Tibial artery (tissue), 4 donors: ENCODE measurements around the gene PPP1R27.

Source experiments
- DNase-seq, 2 donors: peaks; one replicate each; pipeline ENCODE4 v3.0.0-alpha.2; 2019
- H3K27ac ChIP-seq, 2 donors: fragments of 200-600 bp; sonication (generic) in 1 of 2; 1 replicate in 1 of 2; 2 replicates in 1 of 2; pipeline ENCODE4 v1.5.1; 2018 to 2019; ENCODE audit warnings: mild to moderate bottlenecking in 1 of 2
- H3K27me3 ChIP-seq, 2 donors: fragments of 200-600 bp; sonication (generic) in 1 of 2; one replicate each; pipeline versions ENCODE4 v1.5.1 to v1.6.0; 2016 to 2019
- H3K36me3 ChIP-seq, 3 donors: fragments of 200-600 bp; sonication (generic) in 2 of 3; one replicate each; pipeline ENCODE4 v1.5.1; 2016 to 2019; ENCODE audit warnings: mild to moderate bottlenecking in 2 of 3
- H3K4me1 ChIP-seq, 4 donors: fragments of 200-600 bp; sonication (generic) in 2 of 4; 1 replicate in 3 of 4; 2 replicates in 1 of 4; pipeline ENCODE4 v1.5.1; 2016 to 2019
- H3K4me3 ChIP-seq, 2 donors: fragments of 200-600 bp; sonication (generic) in 1 of 2; 1 replicate in 1 of 2; 2 replicates in 1 of 2; pipeline ENCODE4 v1.5.1; 2018 to 2019; ENCODE audit warnings: mild to moderate bottlenecking in 2 of 2
- H3K9me3 ChIP-seq, 3 donors: fragments of 200-600 bp; sonication (generic) in 1 of 3; one replicate each; pipeline ENCODE4 v1.5.1; 2016 to 2019
- intact Hi-C: fragments of 100-400 bp; cut with DNase I; formaldehyde crosslinking; loops from one replicate; pipeline ENCODE4 v1.15.0; 2023; ENCODE audit warnings: low total_unique reads
- TF ChIP-seq, protein P1 (sequence below), 2 experiments: fragments of 200-600 bp in 1 of 2; fragments of 450-650 bp in 1 of 2; IDR thresholded peaks; one replicate each; pipeline ENCODE4 v1.5.1; 2017 to 2019; ENCODE audit warnings: antibody characterized with exemption in 2 of 2, mild to moderate bottlenecking in 1 of 2, moderate library complexity in 1 of 2

The PPP1R27 gene

GRCh38 chr17:81865733-81866439, 31.0 kb upstream of the PPP1R27 start:
- H3K4me3 ChIP-seq = no peak overlapping the region

DNA sequence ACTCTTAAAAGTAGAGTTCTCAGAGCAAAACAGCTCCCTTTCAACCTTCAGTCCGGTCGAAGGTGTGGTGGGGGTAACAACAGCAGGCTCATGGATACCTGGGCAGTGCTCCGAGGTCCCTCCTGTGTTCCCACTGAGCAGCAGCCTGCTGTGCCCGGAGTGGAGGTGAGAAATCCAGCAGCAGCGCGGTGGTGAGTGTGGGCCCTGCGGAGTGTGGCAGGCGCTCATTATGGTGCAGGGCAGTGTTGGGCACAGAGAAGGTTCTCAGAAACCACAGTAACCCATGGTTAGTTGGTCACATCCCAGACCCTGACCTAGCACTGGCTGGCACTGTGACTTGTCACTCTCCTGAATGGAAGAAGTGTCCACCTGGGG, 30.5 kb upstream of the PPP1R27 start:
- Histone ChIP-seq H3K4me3 (no peak overlapping the region), H3K4me1 (peaks cover 0 to 65% (median 40%) of the 10 kb centered on the region in 4 donors), H3K27ac (no peak overlapping the region), H3K27me3 (no peaks in the 10 kb centered on the region), H3K36me3 (peaks cover 7 to 62% (median 22%) of the 10 kb centered on the region in 3 donors), H3K9me3 (no peaks in the 10 kb centered on the region)
- TF ChIP-seq, protein P1, sequence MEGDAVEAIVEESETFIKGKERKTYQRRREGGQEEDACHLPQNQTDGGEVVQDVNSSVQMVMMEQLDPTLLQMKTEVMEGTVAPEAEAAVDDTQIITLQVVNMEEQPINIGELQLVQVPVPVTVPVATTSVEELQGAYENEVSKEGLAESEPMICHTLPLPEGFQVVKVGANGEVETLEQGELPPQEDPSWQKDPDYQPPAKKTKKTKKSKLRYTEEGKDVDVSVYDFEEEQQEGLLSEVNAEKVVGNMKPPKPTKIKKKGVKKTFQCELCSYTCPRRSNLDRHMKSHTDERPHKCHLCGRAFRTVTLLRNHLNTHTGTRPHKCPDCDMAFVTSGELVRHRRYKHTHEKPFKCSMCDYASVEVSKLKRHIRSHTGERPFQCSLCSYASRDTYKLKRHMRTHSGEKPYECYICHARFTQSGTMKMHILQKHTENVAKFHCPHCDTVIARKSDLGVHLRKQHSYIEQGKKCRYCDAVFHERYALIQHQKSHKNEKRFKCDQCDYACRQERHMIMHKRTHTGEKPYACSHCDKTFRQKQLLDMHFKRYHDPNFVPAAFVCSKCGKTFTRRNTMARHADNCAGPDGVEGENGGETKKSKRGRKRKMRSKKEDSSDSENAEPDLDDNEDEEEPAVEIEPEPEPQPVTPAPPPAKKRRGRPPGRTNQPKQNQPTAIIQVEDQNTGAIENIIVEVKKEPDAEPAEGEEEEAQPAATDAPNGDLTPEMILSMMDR (IDR thresholded peaks at IDR 0.05) = no peak
- DNase-seq = no peak
- intact Hi-C loops = no loop called here

More at GRCh38 chr17:81865733-81866439, 31.0 kb upstream of the PPP1R27 start:
- Histone ChIP-seq H3K4me1 (peaks cover 0 to 67% (median 40%) of the 10 kb centered on the region in 4 donors), H3K27ac (no peak overlapping the region), H3K9me3 (no peaks in the 10 kb centered on the region), H3K27me3 (no peaks in the 10 kb centered on the region), H3K36me3 (peaks cover 7 to 62% (median 22%) of the 10 kb centered on the region in 3 donors)
- TF ChIP-seq, protein P1 (IDR thresholded peaks at IDR 0.05) = no peak
- intact Hi-C loops = no loop called here
- no peak for DNase-seq

- Histone ChIP-seq H3K36me3 (peaks cover 7 to 56% (median 16%) of the 10 kb centered on the region in 3 donors), H3K9me3 (no peaks in the 10 kb centered on the region), H3K27ac (no peak overlapping the region), H3K4me3 (no peak overlapping the region), H3K4me1 (peaks cover 0 to 60% (median 34%) of the 10 kb centered on the region in 4 donors), H3K27me3 (no peaks in the 10 kb centered on the region)
- intact Hi-C loops = no loop called here
- DNase-seq = no peak
- TF ChIP-seq, protein P1 (IDR thresholded peaks at IDR 0.05) = no peak
Measured at GRCh38 chr17:81863833-81864768, 29.3 kb upstream of the PPP1R27 start.

GRCh38 chr17:81863123-81863675, 28.3 kb upstream of the PPP1R27 start:
- no peak for DNase-seq
- intact Hi-C loops = no loop called here
- H3K4me3 ChIP-seq = no peak overlapping the region
- TF ChIP-seq, protein P1 (IDR thresholded peaks at IDR 0.05) = no peak
- H3K27me3 ChIP-seq = no peaks in the 10 kb centered on the region
- no peaks in the 10 kb centered on the region for H3K9me3 ChIP-seq
- H3K4me1 ChIP-seq = peaks cover 0 to 60% (median 34%) of the 10 kb centered on the region in 4 donors
- peaks cover 2 to 56% (median 15%) of the 10 kb centered on the region in 3 donors for H3K36me3 ChIP-seq
- H3K27ac ChIP-seq = peak overlapping the region in 1 of 2 donors; percentile 14

GRCh38 chr17:81860756-81861568, 26.1 kb upstream of the PPP1R27 start:
- Histone ChIP-seq H3K9me3 (no peaks in the 10 kb centered on the region), H3K27me3 (no peaks in the 10 kb centered on the region), H3K27ac (peak overlapping the region; percentile 94 to 97), H3K36me3 (peaks cover 8 to 56% (median 11%) of the 10 kb centered on the region in 3 donors), H3K4me3 (peak overlapping the region; percentile 64 to 75), H3K4me1 (peaks cover 0 to 62% (median 36%) of the 10 kb centered on the region in 4 donors)
- TF ChIP-seq, protein P1 (IDR thresholded peaks at IDR 0.05) = peak; percentile 19 to 71
- intact Hi-C loops = no loop called here
- peak; percentile 98 to 100 for DNase-seq
